Hematopoietic multipotent progenitor cell treated with erythropoietin and hydrocortisone succinate and interleukin-3 and kit ligand, for 17 days (in vitro differentiated cells): ENCODE data around the gene GTF3C6.
"Not testable (repeated sequence)": the region's sequence is repeated elsewhere in the genome, so short reads cannot be mapped to it uniquely, and the experiment has no call there.

Experiments used
- DNase-seq: peaks from one replicate; pipeline ENCODE4 v3.0.0-alpha.2; 2015; ENCODE audit warnings: low spot score

Gene GTF3C6, protein sequence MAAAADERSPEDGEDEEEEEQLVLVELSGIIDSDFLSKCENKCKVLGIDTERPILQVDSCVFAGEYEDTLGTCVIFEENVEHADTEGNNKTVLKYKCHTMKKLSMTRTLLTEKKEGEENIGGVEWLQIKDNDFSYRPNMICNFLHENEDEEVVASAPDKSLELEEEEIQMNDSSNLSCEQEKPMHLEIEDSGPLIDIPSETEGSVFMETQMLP

DNA sequence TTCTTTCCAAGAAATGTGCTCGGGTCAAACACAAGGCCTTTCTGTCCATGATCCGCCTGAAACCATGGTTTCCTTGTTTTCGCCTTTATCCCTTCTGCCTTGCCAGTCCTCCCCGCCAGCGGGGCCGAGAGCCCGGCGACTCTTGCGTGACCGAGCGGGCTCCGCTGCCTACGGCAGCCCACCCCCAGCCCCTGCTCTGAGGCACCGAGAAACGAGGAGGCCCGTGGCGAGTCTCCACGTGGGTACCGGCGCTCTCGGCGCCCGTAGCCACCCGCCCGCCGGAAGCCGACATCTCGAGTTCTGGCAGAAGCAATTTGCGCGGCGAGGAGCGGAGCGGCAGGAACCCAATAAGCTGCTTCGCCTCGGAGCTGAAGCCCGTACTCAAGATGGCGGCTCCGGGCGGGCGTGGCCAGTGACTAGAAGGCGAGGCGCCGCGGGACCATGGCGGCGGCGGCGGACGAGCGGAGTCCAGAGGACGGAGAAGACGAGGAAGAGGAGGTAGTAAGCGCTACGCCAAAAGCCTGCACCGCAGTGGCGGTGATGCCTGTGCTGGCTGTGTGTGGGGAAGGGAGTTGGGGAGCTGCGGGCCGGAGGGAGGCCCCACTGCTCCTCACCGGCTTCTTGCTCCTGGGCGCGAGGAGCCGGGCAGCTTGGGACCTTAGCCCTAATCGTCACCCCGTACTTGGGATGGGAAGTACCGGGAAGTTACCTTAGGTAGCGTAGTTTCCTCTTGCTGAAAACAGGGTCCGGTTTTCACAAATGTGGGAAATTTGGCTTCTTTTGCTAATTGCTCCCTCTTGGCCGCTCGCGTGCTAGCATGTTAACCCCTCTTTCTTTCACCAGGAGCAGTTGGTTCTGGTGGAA, at the start of gene GTF3C6:
Gene GTF3C6, plus strand, starts transcription at position 378 of the 864 bp plus-strand sequence. Its CDS starts 64 bp downstream, at position 442.
- peak; percentile 88 for DNase-seq

DNA sequence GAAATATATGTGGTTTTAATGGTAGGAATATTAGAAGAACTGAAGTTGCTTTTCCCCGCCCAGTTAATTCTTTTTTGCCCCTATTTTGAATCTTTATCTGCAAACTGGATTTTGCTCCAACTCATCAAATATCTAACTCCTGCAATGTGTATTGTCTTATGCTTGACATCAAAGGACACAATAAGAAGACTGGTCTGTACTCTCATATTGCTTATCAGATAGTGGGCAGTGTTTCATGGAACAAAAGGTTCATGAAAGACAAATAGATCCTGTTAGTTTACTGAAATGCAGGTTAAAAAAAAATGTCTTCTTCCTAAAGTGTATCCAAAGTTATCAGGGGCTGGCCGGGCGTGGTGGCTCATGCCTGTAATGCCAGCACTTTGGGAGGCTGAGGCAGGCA, 27.7 kb upstream of the GTF3C6 start:
- no peak for DNase-seq

DNA sequence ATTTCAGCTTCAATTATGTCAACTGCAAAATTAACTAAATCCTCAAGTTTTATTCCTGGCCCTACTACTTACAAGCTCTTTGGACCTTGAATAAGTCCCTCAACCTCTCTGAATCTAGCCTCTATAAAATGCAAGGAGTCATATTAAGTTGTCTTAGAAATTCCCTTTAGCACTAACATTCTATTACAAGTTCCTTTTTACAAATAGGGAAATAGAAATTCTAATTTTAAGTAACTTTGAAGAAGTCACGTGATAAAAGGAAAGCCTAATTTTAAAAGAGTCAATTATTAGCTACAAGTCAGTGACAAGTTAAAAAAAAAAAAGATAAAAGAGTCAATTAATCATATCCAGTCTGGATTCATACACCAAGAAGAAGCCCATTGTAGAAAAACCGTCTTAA, 24.6 kb upstream of the GTF3C6 start:
- DNase-seq: no peak

DNA sequence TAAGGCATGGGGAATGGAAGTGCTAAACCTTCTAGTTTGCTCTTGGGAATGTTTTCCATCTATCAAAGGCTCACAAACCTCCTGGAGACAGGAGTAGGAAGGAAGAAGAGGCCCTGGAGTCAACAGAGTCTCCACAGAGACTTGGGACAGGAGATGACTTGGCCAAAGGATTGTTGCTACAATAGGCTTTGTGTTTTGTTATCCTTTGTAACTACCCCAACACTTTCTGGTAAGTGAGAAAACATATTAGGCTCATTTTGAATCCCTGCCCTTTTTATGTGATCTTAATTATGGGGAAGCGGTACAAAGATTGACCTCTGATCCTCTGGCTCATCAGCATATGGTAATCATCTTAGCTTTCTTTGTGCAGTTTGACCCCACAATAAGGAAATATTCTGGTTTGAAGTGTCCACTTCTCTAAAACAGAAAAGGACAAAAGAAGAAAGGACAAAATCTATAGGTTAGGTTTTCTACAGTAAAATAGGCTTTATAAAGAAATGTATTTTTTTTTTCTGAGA, 24.1 kb upstream of the GTF3C6 start:
- no peak for DNase-seq

DNA sequence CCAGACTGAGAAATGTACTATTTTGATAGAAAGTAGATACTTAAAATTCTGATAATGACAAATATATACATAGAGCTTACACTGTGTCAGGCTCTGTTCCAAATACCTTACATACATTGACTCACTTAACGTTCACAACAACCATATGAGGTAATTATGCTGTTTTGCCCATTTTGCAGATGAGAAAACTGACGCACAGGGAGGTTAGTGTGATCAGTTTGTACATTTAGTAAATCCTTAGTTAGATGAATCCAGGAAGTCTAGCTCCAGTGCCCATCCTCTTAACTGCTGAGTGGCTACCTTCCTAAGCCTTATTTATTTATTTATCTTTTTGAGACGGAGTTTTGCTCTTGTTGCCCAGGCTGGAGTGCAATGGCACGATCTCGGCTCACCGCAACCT, 23.3 kb upstream of the GTF3C6 start:
- no peak for DNase-seq

DNA sequence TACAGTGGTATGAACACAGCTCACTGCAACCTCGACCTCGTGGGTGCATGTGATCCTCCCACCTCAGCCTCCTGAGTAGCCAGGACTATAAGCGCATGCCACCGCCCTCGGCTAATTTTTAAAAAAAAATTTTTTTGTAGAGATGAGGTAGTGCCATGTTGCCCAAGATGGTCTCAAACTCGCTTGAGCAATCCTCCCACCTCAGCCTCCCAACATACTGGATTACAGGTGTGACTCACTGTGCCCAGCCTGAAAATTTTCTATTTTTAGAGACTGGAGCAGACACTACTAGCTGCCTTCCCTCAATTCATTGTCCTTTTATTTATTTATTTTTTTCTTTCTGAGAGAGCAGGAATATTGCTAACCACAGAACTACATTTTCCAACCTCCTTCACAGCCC, 20.3 kb upstream of the GTF3C6 start:
- DNase-seq: no peak

DNA sequence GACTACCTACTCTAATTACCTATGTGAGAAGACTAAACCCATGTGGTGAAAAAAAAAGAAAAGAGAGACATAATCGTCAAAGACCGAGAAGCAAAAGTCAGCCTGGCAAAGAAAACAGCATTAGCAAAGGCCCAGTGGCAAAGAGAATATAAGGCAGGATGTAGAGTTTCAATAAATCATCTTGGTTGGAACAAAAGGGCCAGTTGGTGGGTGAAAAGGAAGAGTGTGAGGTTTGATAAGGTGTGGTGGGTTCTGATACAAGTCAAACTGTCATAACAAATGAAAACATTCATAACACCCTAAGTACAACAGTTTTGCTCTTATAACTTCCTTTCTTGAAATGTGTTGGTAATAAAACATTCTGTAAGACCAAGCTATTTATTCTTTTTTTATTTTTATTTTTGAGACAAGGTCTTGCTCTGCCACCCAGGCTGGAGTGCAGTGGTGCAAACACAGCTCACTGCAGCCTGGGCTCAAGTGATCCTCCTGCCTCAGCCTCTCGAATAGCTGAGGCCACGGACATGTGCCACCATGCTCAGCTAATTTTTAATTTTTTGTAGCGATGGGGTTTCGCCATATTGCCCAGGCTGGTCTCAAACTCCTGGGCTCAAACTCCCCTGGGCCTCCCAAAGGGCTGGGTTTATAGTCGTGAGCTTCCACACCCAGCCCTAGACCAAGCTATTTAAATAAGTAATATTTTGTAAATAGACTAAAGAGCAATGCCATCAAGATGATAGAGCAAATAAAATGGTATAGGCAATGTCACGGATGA, 18.9 kb upstream of the GTF3C6 start:
- no peak for DNase-seq

DNA sequence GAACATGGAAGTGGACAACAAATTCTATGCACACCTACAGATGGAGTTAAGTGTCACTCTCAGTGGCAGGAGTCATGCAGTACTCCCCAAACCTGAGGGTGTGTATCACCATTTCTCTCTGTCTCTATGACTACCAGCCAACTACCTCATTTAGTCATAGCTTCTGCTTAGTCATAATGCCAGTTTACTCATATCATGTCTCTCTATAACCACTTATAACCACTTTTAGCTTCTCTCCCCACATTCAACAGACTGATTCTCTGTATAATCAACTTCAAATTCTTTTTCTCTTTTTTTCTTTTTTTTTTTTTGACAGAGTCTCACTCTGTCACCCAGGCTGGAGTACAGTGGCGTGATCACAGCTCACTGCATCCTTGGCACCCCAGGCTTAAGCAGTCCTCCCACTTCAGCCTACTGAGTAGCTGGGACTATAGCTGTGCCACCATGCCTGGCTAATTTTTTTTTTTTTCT, 13.8 kb upstream of the GTF3C6 start:
- DNase-seq: peak; percentile 79

DNA sequence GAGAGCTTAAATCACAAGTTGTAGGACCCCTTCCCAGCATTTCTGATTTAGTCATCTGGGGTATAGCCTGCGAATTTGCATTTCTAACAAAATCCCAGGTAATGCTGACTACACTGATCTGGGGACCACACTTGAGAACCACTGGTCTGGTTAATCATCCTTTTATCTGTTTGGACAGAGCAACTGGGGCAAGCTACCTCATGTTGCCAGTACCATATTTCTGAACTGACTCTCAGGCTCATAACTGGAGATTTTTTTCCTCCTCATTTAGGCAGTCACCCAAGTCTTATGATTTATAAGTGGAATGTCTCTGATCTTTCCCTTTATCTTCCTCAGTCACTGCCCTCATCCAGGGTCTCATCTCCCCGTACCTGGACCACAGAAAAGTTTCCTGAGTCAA, 12.0 kb upstream of the GTF3C6 start:
- DNase-seq: no peak

DNA sequence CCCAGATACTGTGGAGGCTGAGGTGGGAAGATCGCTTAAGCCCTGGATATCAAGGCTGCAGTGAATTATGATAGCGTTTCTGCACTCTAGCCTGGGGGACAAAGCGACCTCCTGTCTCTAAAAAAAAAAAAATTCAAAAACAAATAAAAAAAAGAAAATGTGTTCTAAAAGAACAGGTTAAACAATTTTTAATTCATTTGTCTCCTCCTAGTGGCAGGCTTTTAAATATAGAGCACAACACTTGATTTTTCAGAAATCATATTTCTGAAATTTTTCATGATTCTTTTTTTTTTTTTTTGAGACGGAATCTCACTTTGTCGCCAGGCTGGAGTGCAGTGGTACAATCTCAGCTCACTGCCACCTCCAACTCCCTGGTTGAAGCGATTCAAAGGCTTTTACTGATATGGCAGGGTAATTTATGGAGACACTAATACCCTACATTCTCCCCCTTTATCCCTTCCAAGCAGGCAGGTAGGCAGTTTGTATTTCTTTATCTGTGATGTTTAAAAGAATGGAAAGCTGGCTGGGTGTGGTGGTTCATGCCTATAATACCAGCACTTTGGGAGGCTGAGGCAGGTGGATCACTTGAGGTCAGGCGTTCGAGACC, 8.7 kb upstream of the GTF3C6 start:
- peak; percentile 63 for DNase-seq

DNA sequence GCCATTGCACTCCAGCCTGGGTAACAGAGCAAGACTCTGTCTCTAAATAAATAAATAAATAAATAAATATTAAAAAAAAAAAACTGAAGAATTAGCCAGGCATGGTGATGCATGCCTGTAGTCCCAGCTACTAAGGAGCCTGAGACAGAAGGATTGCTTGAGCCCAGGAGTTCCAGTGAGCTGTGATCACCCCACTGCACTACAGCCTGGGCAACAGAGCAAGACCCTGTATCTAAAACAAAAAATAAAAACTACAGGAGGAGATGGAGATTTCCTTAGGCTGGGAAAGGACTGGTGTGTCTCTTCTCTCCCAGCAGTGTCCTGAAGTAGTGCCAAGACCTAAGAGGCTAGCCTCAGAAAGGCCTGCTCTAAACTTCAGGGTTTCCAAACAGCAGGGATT, 8.1 kb upstream of the GTF3C6 start:
- DNase-seq: no peak

DNA sequence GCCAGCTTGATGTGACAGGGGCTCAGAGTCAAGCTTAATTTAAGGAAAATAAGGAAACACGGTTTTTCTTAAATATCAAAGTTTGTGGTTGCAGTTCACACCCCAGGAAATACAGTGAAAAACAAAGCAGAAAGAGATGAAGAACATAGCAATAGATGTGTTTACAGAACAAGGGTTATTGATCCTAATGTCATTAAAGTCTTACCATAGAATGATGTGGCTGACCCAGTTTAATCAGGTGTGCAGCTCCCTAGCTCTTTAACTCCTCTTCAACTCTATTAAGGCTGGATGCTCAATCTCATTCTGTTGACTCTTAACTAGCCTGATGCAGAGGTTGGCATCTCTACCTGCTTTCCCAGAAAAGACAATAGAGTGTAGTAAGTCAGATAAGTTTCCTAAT, 7.5 kb upstream of the GTF3C6 start:
- no peak for DNase-seq

DNA sequence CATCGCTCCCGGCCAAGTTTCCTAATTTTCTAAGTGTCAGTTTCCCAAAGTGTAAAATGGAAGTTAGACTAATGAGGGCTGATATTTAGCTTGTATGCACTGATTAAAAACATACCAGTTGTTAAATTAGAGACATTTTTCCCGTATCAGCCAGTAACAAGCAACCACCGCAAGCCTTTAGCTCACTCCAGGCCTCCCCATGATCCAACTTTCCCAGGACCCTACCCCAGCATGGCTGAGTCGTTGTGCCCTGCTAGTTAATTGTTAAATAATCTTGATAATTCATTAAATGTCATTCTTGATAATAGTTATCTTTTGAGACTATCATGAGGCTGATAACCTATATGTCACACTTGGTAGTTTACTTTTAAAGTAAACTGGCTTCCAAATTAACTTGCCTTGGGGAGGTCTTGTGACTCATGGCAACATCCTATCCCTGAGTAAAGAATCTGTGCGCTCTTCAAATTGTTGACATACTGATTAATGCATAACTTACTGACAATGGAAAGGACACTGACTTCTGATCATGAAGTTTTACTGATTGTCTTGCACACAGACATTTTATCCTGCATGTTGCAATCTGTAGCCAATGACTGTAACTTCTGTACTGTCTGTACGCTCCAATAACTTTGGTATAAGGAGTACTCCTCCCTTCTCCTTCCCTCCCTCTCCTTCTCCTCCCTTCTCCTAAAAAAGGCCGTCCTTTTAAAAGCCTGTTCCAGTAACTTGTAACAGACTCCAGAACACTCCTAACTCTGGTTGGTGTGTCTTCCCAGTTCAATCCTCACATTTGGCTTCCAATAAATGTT, 6.3 kb upstream of the GTF3C6 start:
- DNase-seq: no peak

DNA sequence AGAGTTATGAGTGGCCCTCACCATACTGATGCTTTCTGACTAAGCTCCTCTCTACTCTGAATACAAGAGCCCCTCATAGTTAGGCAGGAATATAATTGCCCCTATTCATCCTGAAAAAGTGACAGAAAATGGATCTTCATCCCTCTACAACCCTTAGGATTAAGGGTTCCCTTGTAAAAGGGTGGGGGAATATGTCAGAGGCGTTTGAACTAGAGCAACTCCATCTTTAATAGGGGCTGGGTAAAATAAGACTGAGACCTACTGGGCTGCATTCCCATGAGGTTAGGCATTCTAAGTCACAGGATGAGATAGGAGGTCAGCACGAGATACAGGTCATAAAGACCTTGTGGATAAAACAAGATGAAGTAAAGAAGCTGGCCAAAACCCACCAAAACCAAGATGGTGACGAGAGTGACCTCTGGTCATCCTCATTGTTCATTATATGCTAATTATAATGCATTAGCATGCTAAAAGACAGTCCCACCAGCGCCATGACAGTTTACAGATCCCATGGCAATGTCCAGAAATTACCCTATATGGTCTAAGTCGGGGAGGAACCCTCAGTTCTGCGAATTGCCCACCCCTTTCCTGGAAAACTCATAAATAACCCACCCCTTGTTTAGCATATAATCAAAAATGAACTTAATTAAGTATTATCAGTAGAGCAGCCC, 4.7 kb upstream of the GTF3C6 start:
- DNase-seq: no peak

DNA sequence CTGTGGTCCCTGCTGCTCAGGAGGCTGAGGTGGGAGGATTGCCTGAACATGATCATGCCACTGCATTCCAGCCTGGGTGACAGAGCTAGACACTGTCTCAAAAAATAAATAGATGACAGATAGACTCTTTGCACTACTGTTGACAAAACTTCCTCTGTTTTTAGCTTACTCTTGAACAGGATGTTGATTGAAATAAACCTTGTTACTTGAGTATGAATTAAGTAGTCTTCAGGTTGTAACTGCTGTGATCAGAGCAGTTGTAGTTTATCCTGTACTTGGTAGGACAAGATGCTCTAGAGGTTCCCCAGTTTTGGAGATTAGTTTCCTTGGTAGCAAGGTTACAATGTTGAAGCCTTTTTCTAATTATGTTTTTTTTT, 1.5 kb downstream of the GTF3C6 start:
- DNase-seq: no peak

DNA sequence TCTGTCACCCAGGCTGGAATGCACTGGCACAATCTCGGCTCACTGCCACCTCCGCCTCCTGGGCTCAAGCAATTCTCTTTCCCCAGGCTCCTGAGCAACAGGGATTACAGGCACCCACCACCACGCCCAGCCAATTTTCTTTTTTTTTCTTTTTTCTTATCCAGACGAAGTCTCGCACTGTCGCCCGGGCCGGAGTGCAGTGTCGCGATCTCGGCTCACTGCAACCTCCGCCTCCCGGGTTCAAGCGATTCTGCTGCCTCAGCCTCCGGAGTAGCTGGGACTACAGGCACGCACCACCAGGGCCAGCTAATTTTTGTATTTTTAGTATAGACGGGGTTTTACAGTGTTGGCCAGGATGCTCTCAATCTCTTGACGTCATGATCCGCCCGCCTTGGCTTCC, 4.1 kb downstream of the GTF3C6 start:
- not testable (repeated sequence) for DNase-seq

DNA sequence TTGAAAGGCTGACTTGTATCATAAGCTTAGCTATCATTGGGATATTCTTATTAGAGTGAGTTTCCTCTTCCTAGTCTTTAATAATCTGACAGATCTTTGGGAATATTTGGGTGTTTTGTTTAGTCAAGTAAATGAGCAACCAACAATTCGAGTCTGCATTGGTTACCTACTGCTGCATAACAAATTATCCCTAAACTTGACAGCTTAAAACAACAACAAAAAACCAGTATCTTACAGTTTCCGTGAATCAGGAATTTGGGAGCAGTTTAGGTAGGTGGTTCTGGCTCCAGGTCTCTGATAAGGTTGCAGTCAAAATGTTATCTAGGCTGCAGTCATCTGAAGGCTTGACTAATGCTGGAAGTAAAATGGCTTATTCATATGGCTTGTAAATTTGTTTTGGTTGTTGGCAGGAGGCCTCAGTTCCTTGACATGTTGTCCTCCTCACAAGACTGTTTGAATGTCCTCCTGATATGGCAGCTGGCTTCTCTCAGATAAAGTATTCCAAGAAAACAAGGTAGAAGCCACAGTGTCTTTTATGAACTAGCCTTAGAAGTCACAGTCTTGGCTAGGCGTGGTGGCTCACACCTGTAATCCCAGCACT, 7.2 kb downstream of the GTF3C6 start:
- DNase-seq: no peak

DNA sequence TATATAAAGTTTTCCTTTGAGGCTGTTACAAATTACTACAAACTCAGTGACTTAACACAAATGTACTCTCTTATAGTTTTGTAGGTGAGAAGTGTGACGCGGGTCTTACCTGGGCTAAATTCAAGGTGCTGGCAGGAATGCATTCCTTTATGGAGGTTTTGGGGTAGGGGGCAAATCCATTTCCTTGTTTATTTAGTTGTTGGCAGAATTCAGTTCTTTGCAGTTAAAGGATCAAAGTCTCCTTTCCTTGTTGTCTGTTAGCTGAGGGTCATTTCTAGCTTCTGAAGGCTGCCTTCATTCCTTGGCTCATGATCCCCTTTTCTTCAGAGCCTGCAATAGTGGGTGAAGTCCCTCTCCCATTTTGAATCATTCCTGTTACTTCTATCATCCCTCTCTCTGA, 10.2 kb downstream of the GTF3C6 start:
- DNase-seq: not testable (repeated sequence)

DNA sequence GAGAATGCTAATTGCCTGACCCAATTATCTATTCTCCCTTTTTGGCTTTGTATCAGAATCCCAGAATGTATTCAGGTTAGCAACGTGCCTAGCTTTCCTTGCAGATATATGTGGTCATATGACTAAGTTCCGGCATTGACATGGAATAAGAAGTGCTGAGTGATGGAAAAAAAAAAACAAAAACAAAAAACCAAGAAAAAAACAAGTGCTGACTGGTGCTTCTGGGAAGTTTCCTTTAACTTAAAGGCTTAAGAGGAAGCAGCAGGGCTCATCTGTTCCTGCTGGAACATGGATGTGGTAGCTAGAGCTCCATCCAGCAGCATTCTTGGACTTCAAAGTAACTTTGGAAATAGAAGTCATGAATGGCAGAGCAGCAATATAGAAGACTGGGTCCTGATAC, 13.0 kb downstream of the GTF3C6 start:
- DNase-seq: no peak

DNA sequence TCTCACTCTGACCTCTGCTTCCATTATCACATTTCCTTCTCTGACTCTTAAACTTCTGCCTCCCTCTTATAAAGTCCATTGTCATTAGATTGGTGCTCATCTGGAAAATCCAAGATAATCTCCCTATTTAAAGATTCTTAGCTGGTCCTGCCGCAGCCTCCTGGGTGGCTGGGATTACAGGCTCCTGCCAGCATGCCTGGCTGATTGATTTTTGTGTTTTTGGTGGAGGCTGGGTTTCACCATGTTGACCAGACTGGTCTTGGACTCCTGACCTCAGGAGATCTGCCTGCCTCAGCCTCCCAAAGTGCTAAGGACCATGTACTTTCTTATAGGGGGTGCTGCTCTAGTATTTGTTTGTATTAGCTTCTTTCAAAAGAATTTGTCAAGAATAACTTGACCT, 18.1 kb downstream of the GTF3C6 start:
- DNase-seq: no peak
